HEK293T (cell line): ENCODE data around the gene AGAP3.

ENCODE experiments used
- BHLHE40 ChIP-seq: fragments of 450-650 bp; IDR thresholded peaks from 2 replicates; pipeline ENCODE4 v1.6.1; 2016; ENCODE audit warnings: mild to moderate bottlenecking, moderate library complexity, borderline replicate concordance
- TARDBP ChIP-seq: fragments of 450-650 bp; IDR thresholded peaks from 2 replicates; pipeline ENCODE4 v1.6.1; 2016

GRCh38 chr7:151179287-151179860 is 93.1 kb downstream of the AGAP3 start:
- TF ChIP-seq BHLHE40: no peak
- TF ChIP-seq TARDBP: no peak
